GM23338 (cell line): Measurements from ENCODE around the gene CALHM5. TPM values are rescaled to one million over a fixed set of nuclear protein-coding genes. Genes with fewer than 3 reads are reported as not detected.

Source experiments
- ATAC-seq: fragments of 200-7000 bp; cut with Tn5 transposase; 3 replicates; pipeline ENCODE4 v1.9.1; 2020
- DNase-seq: peaks from one replicate; pipeline ENCODE4 v3.0.0-alpha.2; 2015; ENCODE audit warnings: low spot score
- H2AFZ ChIP-seq: fragments of 200-600 bp; sonication (generic); 2 replicates; pipeline ENCODE4 v1.8.0; 2016; ENCODE audit warnings: antibody characterized with exemption, mild to moderate bottlenecking, moderate library complexity
- H3F3A ChIP-seq: fragments of 200-600 bp; sonication (generic); replicated peaks from 2 replicates; pipeline ENCODE4 v1.8.0; 2017; ENCODE audit warnings: antibody characterized with exemption, mixed run types, low read depth
- H3K27ac ChIP-seq: fragments of 200-600 bp; sonication (generic); 2 replicates; pipeline ENCODE4 v1.6.1; 2016; ENCODE audit warnings: low read depth
- H3K27me3 ChIP-seq: fragments of 200-600 bp; sonication (generic); 2 replicates; pipeline ENCODE4 v1.8.0; 2016; ENCODE audit warnings: mild to moderate bottlenecking, mixed run types, moderate library complexity; ENCODE audit not compliant: insufficient read depth
- H3K36me3 ChIP-seq: fragments of 200-600 bp; sonication (generic); 2 replicates; pipeline ENCODE4 v1.8.0; 2016; ENCODE audit warnings: mild to moderate bottlenecking; ENCODE audit not compliant: insufficient read depth
- H3K4me1 ChIP-seq: fragments of 200-600 bp; sonication (generic); 2 replicates; pipeline ENCODE4 v1.8.0; 2016; ENCODE audit warnings: mild to moderate bottlenecking, moderate library complexity; ENCODE audit not compliant: insufficient read depth
- H3K4me2 ChIP-seq: fragments of 200-600 bp; sonication (generic); 2 replicates; pipeline ENCODE4 v1.7.1; 2017; ENCODE audit warnings: mixed run types
- H3K4me3 ChIP-seq: fragments of 200-600 bp; sonication (generic); 2 replicates; pipeline ENCODE4 v1.6.1; 2016; ENCODE audit warnings: mixed run types
- H3K79me2 ChIP-seq: fragments of 200-600 bp; sonication (generic); replicated peaks from 2 replicates; pipeline ENCODE4 v1.8.0; 2017; ENCODE audit warnings: mild to moderate bottlenecking; ENCODE audit not compliant: insufficient read depth
- H3K9me2 ChIP-seq: fragments of 200-600 bp; sonication (generic); 2 replicates; pipeline ENCODE4 v1.8.0; 2017; ENCODE audit not compliant: insufficient read depth
- H4K20me1 ChIP-seq: fragments of 200-600 bp; sonication (generic); replicated peaks from 2 replicates; pipeline ENCODE4 v1.8.0; 2017; ENCODE audit warnings: mild to moderate bottlenecking; ENCODE audit not compliant: insufficient read depth
- H3K27ac Mint-ChIP-seq: 2 replicates; pipeline ENCODE4 v1.8.0; 2020; ENCODE audit warnings: inconsistent platforms, mild to moderate bottlenecking, moderate library complexity, mixed read lengths
- H3K27me3 Mint-ChIP-seq: 3 replicates; pipeline ENCODE4 v1.8.0; 2022; ENCODE audit warnings: low read depth, mild to moderate bottlenecking, moderate library complexity, mixed read lengths, inconsistent platforms; ENCODE audit not compliant: insufficient read depth, poor library complexity
- H3K36me3 Mint-ChIP-seq: 3 replicates; pipeline ENCODE4 v1.8.0; 2021; ENCODE audit warnings: low read depth, mild to moderate bottlenecking, inconsistent platforms, moderate library complexity, mixed read lengths
- H3K4me1 Mint-ChIP-seq: 3 replicates; pipeline ENCODE4 v1.8.0; 2020; ENCODE audit warnings: mild to moderate bottlenecking, inconsistent platforms, mixed read lengths
- H3K4me3 Mint-ChIP-seq: 3 replicates; pipeline ENCODE4 v1.8.0; 2021; ENCODE audit warnings: moderate library complexity, mild to moderate bottlenecking, inconsistent platforms, mixed read lengths
- H3K9me3 Mint-ChIP-seq: 3 replicates; pipeline ENCODE4 v1.8.0; 2020; ENCODE audit warnings: moderate library complexity, mild to moderate bottlenecking, inconsistent platforms, mixed read lengths
- CTCF ChIP-seq, 2 experiments: fragments of 200-600 bp in 1 of 2; sonication (generic) in 1 of 2; conservative IDR thresholded peaks; 2 replicates each; pipeline versions ENCODE4 v1.5.1 to v1.6.1; 2016 to 2017; ENCODE audit warnings: antibody characterized with exemption in 2 of 2, low read depth in 2 of 2, mild to moderate bottlenecking in 2 of 2, moderate library complexity in 1 of 2
- EZH2 ChIP-seq: fragments of 200-600 bp; sonication (generic); IDR thresholded peaks from one replicate; pipeline ENCODE4 v1.8.0; 2017; ENCODE audit warnings: antibody characterized with exemption, mild to moderate bottlenecking, low read depth; ENCODE audit not compliant: unreplicated experiment
- EZH2phosphoT487 ChIP-seq: fragments of 200-600 bp; sonication (generic); IDR thresholded peaks from one replicate; pipeline ENCODE4 v1.8.1; 2018; ENCODE audit warnings: antibody characterized with exemption; ENCODE audit not compliant: unreplicated experiment
- JUNB ChIP-seq: IDR thresholded peaks from one replicate; pipeline ENCODE4 v1.6.1; 2016; ENCODE audit warnings: antibody characterized with exemption; ENCODE audit not compliant: unreplicated experiment
- REST ChIP-seq: IDR thresholded peaks from one replicate; pipeline ENCODE4 v1.6.1; 2018; ENCODE audit warnings: antibody characterized with exemption; ENCODE audit not compliant: unreplicated experiment
- STAT1 ChIP-seq: IDR thresholded peaks from one replicate; pipeline ENCODE4 v1.6.1; 2016; ENCODE audit warnings: antibody characterized with exemption; ENCODE audit not compliant: unreplicated experiment
- ZNF114 ChIP-seq: fragments of 250-450 bp; sonication (Bioruptor Pico); IDR thresholded peaks from 2 replicates; pipeline ENCODE4 v1.5.0; 2020; ENCODE audit warnings: mild to moderate bottlenecking, moderate library complexity
- ZNF331 ChIP-seq: fragments of 250-450 bp; sonication (Bioruptor Pico); IDR thresholded peaks from 2 replicates; pipeline ENCODE4 v1.5.0; 2020; ENCODE audit warnings: low read depth, mild to moderate bottlenecking, moderate library complexity
- ZNF462 ChIP-seq: fragments of 250-450 bp; sonication (Bioruptor Pico); IDR thresholded peaks from 2 replicates; pipeline ENCODE4 v1.5.0; 2020; ENCODE audit warnings: mild to moderate bottlenecking, moderate library complexity
- polyA plus RNA-seq: library from polyadenylated mRNA; unstranded; fragments of >200 nt; fragmentation: Nextera tagmentation; extraction: Ambion mirVana; gene quantifications from 2 replicates; pipeline ENCODE4 v1.2.1, GENCODE V29; 2016
- total RNA-seq: library from RNA; depleted of rRNA; stranded (reverse); fragments of >200 nt; shearing (Covaris generic); gene quantifications from 2 replicates; pipeline ENCODE4 v1.2.3, GENCODE V29; 2014

Gene CALHM5
- total and polyA plus RNA-seq, 2 experiments from 2014 or later, result 0.02 to 0.10 TPM

- TF ChIP-seq CTCF (conservative IDR thresholded peaks at IDR 0.05; ENCODE audit: low read depth in 2 of 2), result no peak
These were observed 44.6 kb downstream of the CALHM5 start (continued) for GRCh38 chr6:116556065-116556464.

GRCh38 chr6:116556814-116557415 is 45.5 kb downstream of the CALHM5 start:
- ATAC-seq (no peak), DNase-seq (no peak)
- H3K27ac Mint-ChIP-seq, result no peak overlapping the region
- Histone ChIP-seq H3K27me3 (no peaks in the 10 kb centered on the region), H3K9me2 (no peaks in the 10 kb centered on the region), H3K36me3 (no peaks in the 10 kb centered on the region), H2AFZ (no peak overlapping the region), H3K27ac (no peak overlapping the region), H3F3A (no peaks in the 10 kb centered on the region), H3K4me2 (no peak overlapping the region), H3K4me3 (no peak overlapping the region), H3K4me1 (no peaks in the 10 kb centered on the region), H4K20me1 (no peaks in the 10 kb centered on the region), H3K79me2 (no peaks in the 10 kb centered on the region)
- no peak overlapping the region for H3K4me3 Mint-ChIP-seq
- peaks cover 4% of the 10 kb centered on the region; the same call in 2 of the 3 replicates for H3K4me1 Mint-ChIP-seq
- TF ChIP-seq ZNF462 (CRISPR knock-in tag) (no peak), EZH2 (no peak), STAT1 (no peak), EZH2phosphoT487 (no peak), ZNF331 (CRISPR knock-in tag) (no peak), JUNB (no peak), ZNF114 (CRISPR knock-in tag) (no peak), REST (no peak), CTCF (conservative IDR thresholded peaks at IDR 0.05; ENCODE audit: low read depth in 2 of 2) (no peak)
- H3K36me3 Mint-ChIP-seq, result no peaks in the 10 kb centered on the region
- no peaks in the 10 kb centered on the region for H3K27me3 Mint-ChIP-seq
- H3K9me3 Mint-ChIP-seq, result no peaks in the 10 kb centered on the region
